Cardiac muscle cell (in vitro differentiated cells and primary cell): ENCODE measurements around the gene MCOLN1. TPM values are rescaled to one million over a fixed set of nuclear protein-coding genes. Genes with fewer than 3 reads are reported as not detected.

Source experiments
- DNase-seq, 2 donors: peaks; one replicate each; pipeline versions ENCODE4 v3.0.0 to v3.0.0-alpha.2; 2010 to 2017; ENCODE audit warnings: low read depth in 1 of 2, low spot score in 1 of 2
- H3K27ac ChIP-seq: fragments of 200-600 bp; sonication (generic); 2 replicates; pipeline ENCODE4 v1.5.1; 2016
- H3K27me3 ChIP-seq: fragments of 200-600 bp; sonication (generic); 2 replicates; pipeline ENCODE4 v1.6.0; 2016; ENCODE audit warnings: control low read depth
- H3K36me3 ChIP-seq: fragments of 200-600 bp; sonication (generic); 2 replicates; pipeline ENCODE4 v1.5.1; 2016; ENCODE audit warnings: control low read depth
- H3K4me1 ChIP-seq: fragments of 200-600 bp; sonication (generic); 2 replicates; pipeline ENCODE4 v1.8.1; 2017; ENCODE audit warnings: low read depth, mild to moderate bottlenecking, mixed run types
- H3K4me3 ChIP-seq: fragments of 200-600 bp; sonication (generic); 2 replicates; pipeline ENCODE4 v1.5.1; 2016; ENCODE audit warnings: mild to moderate bottlenecking
- H3K9me3 ChIP-seq: fragments of 200-600 bp; sonication (generic); 2 replicates; pipeline ENCODE4 v1.5.1; 2017; ENCODE audit warnings: low read depth, mild to moderate bottlenecking, control low read depth
- CTCF ChIP-seq: IDR thresholded peaks from 2 replicates; pipeline ENCODE4 v1.5.1; 2012; ENCODE audit warnings: low read depth, mild to moderate bottlenecking, low read length
- polyA plus RNA-seq: library from polyadenylated mRNA; unstranded; fragments of >200 nt; fragmentation: Nextera tagmentation; extraction: Ambion mirVana; gene quantifications from 2 replicates; pipeline ENCODE4 v1.2.1, GENCODE V29; 2016
- total RNA-seq: library from RNA; depleted of rRNA; stranded (reverse); fragments of >200 nt; gene quantifications from 2 replicates; pipeline ENCODE4 v1.2.3, GENCODE V29; 2016

MCOLN1 gene
- total and polyA plus RNA-seq, 2 experiments from 2014 or later, result 5.8 to 24.7 TPM

DNA sequence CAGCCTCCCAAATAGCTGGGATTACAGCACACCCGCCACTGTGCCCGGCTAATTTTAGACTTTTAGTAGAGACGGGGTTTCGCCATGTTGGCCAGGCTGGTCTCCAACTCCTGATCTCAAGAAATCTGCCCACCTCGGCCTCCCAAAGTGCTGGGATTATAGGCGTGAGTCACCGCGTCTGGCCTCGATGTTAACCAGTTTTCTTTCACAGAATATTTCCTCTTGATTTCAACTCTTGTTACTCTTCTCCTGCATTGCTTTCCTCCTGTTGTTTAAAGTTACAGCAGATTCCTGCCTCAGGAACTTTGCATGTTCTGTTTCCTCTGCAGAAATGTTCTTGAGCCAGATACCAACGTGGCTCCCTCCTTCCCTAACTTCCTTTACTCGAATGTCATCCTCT is 29.9 kb upstream of the MCOLN1 start:
- Histone ChIP-seq H3K27ac (no peak overlapping the region), H3K36me3 (no peaks in the 10 kb centered on the region), H3K9me3 (no peaks in the 10 kb centered on the region), H3K4me1 (no peaks in the 10 kb centered on the region), H3K4me3 (no peak overlapping the region), H3K27me3 (peaks cover 9% of the 10 kb centered on the region)
- no peak for DNase-seq
- TF ChIP-seq CTCF, result no peak

DNA sequence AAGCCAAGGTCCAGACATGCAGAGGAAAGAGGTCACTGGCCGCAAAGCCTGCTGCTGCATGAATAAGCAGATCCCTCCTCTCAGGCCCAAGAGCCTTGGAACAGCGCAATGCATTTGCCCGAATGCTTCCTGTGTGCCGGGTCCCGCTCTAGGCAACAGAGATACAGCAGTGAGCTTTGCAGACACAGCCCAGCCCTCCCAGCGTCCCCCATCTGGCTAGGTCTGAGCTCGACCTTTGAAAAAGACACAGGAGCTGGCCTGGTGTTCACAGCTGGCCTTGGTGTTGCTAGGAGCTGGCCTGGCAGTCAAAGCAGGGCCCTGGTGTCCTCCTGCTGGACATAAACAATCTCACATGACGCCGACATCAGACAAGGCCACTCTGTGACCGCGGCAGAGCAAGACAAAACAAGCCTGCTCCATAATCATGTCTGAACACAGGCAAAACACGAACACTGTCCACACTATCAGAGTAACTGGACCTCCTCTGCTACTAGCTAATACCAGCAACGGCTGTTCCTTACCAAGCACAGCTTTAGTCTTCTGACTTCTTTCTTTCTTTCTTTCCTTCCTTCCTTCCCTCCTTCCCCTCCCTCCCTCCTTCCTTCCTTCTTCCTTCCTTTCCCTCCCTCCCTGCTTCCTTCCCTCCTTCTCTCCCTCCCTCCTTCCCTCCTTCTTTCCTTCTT is 27.9 kb upstream of the MCOLN1 start:
- no peaks in the 10 kb centered on the region for H3K4me1 ChIP-seq
- no peak overlapping the region for H3K27ac ChIP-seq
- no peak overlapping the region for H3K4me3 ChIP-seq
- no peaks in the 10 kb centered on the region for H3K36me3 ChIP-seq
- H3K27me3 ChIP-seq, result peaks cover 13% of the 10 kb centered on the region
- peak in 1 of 2 donors; percentile 58 for DNase-seq
- TF ChIP-seq CTCF, result no peak
- no peaks in the 10 kb centered on the region for H3K9me3 ChIP-seq

DNA sequence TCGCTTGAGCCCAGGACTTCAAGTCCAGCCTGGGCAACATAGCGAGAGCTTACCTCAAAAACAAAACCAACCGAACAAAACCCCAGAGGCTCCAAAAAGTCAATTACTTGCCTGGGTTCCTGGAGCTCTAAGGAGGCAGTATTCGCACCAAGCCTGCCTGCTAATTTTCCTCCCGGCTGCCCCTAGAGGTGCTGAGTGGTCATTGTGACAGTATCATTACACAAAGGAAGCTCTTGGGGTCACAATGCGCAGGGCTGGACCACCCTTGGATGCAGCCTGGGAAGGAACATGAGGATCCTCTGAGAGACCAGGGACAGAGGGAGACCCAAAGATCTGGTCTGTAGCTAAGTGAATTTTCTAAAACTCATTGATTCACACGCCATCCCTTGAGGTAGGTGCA is 25.1 kb upstream of the MCOLN1 start:
- Histone ChIP-seq H3K27me3 (peaks cover 41% of the 10 kb centered on the region), H3K4me1 (no peaks in the 10 kb centered on the region), H3K4me3 (no peak overlapping the region), H3K27ac (no peak overlapping the region), H3K36me3 (no peaks in the 10 kb centered on the region), H3K9me3 (no peaks in the 10 kb centered on the region)
- no peak for DNase-seq
- TF ChIP-seq CTCF, result peak; percentile 52

DNA sequence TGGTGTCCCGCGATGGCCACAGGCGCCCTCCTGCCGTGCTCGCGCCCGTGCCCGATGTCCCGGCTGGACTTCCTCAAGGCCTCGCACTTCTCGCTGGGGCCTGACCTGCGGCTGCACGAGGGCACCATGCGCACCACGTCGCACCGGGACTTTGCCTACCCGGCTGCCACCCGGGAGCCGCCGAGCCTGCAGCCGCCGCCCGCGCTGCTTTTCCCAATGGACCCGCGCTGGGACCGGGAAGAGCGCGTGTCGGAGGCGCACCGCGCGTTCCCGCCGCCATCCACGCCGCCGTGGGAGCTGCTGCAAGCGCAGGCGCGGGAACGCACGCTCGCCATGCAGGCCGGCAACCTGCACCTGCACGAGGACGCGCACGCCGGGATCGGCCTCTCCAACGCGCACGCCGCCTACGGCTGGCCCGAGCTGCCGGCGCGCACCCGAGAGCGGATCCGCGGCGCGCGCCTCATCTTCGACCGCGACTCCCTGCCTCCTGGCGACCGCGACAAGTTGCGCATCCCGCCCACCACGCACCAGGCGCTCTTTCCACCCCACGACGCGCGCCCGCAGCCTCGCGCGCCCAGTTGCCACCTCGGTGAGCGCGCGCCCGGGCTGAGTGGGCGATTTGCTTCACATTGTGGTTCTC is 21.5 kb upstream of the MCOLN1 start:
- Histone ChIP-seq H3K27ac (no peak overlapping the region), H3K27me3 (peaks cover 55% of the 10 kb centered on the region), H3K9me3 (no peaks in the 10 kb centered on the region), H3K36me3 (no peaks in the 10 kb centered on the region), H3K4me1 (peaks cover 6% of the 10 kb centered on the region), H3K4me3 (peak overlapping the region; percentile 27)
- peak in 1 of 2 donors; percentile 78 for DNase-seq
- TF ChIP-seq CTCF, result no peak

- Histone ChIP-seq H3K4me1 (peaks cover 6% of the 10 kb centered on the region), H3K27me3 (peaks cover 47% of the 10 kb centered on the region), H3K9me3 (no peaks in the 10 kb centered on the region), H3K36me3 (no peaks in the 10 kb centered on the region), H3K27ac (no peak overlapping the region), H3K4me3 (no peak overlapping the region)
- no peak for DNase-seq
- no peak for TF ChIP-seq CTCF
These were observed 19.9 kb upstream of the MCOLN1 start for GRCh38 chr19:7502552-7502951.
